Thyroid gland (tissue), 4 donors: Measurements from ENCODE around the gene EIF4G2. TPM values are rescaled to one million over a fixed set of nuclear protein-coding genes. Genes with fewer than 3 reads are reported as not detected.
A peak's percentile ranks its signal among the peaks of the same experiment; 100 is the strongest.
"Not testable (repeated sequence)": the region's sequence is repeated elsewhere in the genome, so short reads cannot be mapped to it uniquely, and the experiment has no call there.

ENCODE experiments used
- DNase-seq, 2 donors: peaks; one replicate each; pipeline ENCODE4 v3.0.0-alpha.2; 2019
- H3K27ac ChIP-seq, 3 donors: fragments of 200-600 bp; sonication (generic); 1 replicate in 2 of 3; 2 replicates in 1 of 3; pipeline ENCODE4 v1.5.1; 2016 to 2019; ENCODE audit warnings: mild to moderate bottlenecking in 1 of 3, moderate library complexity in 1 of 3
- H3K27me3 ChIP-seq: fragments of 200-600 bp; sonication (generic); one replicate; pipeline ENCODE4 v1.5.1; 2019
- H3K36me3 ChIP-seq, 2 donors: fragments of 200-600 bp; sonication (generic); one replicate each; pipeline ENCODE4 v1.5.1; 2016 to 2019
- H3K4me1 ChIP-seq, 2 donors: fragments of 200-600 bp; sonication (generic); one replicate each; pipeline ENCODE4 v1.5.1; 2017 to 2019
- H3K4me3 ChIP-seq, 3 donors: fragments of 200-600 bp; sonication (generic); replicated peaks in 1 of 3; 1 replicate in 2 of 3; 2 replicates in 1 of 3; pipeline ENCODE4 v1.5.1; 2016; ENCODE audit warnings: mild to moderate bottlenecking in 1 of 3
- H3K9me3 ChIP-seq: fragments of 200-600 bp; sonication (generic); one replicate; pipeline ENCODE4 v1.5.1; 2017
- POLR2A ChIP-seq, 2 donors: fragments of 450-650 bp; IDR thresholded peaks; one replicate each; pipeline ENCODE4 v1.6.1; 2017; ENCODE audit warnings: antibody characterized with exemption in 2 of 2, mild to moderate bottlenecking in 2 of 2, moderate library complexity in 1 of 2
- WGBS, 2 donors: methylation state at CpG; one replicate each; pipeline ENCODE4 v1.1.5; 2017; 5-methylcytosine and 5-hydroxymethylcytosine counted together
- intact Hi-C: fragments of 100-400 bp; cut with DNase I; formaldehyde crosslinking; loops from one replicate; pipeline ENCODE4 v1.15.1; 2023
- total RNA-seq, 4 donors: library from RNA; depleted of rRNA; stranded (reverse); fragments of >200 nt; gene quantifications; one replicate each; pipeline ENCODE4 v1.2.3, GENCODE V29; 2016
- TF ChIP-seq, protein P1 (sequence below), 6 experiments: fragments of 200-600 bp in 3 of 6; fragments of 450-650 bp in 3 of 6; sonication (generic) in 3 of 6; IDR thresholded peaks; one replicate each; pipeline ENCODE4 v1.5.1; 2016 to 2019; ENCODE audit warnings: antibody characterized with exemption in 6 of 6, mild to moderate bottlenecking in 2 of 6, inconsistent platforms in 1 of 6, moderate library complexity in 1 of 6

The EIF4G2 gene
- total RNA-seq, 4 donors from 2014 or later, result 501 to 609 (median 578) TPM

DNA sequence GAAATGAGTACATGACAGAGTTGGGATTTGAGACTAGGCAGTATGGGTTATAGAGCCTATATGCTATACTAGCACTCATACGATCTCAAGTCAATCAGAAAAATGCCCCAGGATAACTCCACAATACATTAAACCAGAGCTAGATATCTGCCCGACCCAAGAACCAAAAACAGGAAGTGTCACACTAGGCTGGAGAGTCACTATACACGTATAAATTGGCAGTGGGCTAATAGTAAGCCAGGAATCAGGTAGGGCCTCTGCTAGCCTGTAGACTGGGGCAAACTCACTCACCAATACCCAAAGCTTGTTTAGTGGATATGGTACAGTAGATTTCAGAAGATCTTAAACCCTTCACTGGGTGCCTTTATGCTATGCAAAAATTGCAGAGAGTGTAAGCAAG lies 16.2 kb upstream of the EIF4G2 start:
- Histone ChIP-seq H3K4me3 (no peak overlapping the region), H3K36me3 (no peaks in the 10 kb centered on the region), H3K27me3 (no peaks in the 10 kb centered on the region), H3K9me3 (no peaks in the 10 kb centered on the region), H3K4me1 (peaks cover 8 to 15% of the 10 kb centered on the region in 2 donors), H3K27ac (no peak overlapping the region)
- TF ChIP-seq, protein P1, sequence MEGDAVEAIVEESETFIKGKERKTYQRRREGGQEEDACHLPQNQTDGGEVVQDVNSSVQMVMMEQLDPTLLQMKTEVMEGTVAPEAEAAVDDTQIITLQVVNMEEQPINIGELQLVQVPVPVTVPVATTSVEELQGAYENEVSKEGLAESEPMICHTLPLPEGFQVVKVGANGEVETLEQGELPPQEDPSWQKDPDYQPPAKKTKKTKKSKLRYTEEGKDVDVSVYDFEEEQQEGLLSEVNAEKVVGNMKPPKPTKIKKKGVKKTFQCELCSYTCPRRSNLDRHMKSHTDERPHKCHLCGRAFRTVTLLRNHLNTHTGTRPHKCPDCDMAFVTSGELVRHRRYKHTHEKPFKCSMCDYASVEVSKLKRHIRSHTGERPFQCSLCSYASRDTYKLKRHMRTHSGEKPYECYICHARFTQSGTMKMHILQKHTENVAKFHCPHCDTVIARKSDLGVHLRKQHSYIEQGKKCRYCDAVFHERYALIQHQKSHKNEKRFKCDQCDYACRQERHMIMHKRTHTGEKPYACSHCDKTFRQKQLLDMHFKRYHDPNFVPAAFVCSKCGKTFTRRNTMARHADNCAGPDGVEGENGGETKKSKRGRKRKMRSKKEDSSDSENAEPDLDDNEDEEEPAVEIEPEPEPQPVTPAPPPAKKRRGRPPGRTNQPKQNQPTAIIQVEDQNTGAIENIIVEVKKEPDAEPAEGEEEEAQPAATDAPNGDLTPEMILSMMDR (IDR thresholded peaks at IDR 0.05), result no peak
- TF ChIP-seq POLR2A (IDR thresholded peaks at IDR 0.05), result no peak
- intact Hi-C loops, result no loop called here
- 82 to 92% methylated on average over 3 of the region's 3 CpGs for WGBS, 2 donors
- no peak for DNase-seq

DNA sequence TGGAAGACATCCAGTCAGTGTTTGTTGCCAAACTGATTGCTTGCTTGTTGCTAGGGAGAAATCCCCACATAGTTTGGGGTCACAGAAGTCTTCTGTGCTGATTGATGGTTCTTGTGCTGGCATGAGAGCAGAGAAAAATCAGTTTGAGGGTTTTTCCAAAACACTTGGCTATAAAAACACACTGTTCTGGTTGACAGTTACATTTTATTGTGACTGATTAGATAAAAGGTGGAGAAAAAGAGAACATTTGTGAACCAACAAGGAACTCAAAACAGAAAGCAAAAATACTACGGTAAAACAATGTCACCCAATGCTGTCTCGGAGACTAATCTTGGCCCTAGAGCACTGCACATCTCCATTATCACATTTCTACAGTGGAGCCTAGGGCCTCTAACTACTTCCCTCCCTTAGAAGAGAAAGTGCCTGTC lies 14.4 kb upstream of the EIF4G2 start:
- Histone ChIP-seq H3K36me3 (no peaks in the 10 kb centered on the region), H3K4me3 (no peak overlapping the region), H3K27me3 (no peaks in the 10 kb centered on the region), H3K27ac (peak overlapping the region in 2 of 3 donors; percentile 27 to 37), H3K9me3 (no peaks in the 10 kb centered on the region), H3K4me1 (peaks cover 8 to 16% of the 10 kb centered on the region in 2 donors)
- WGBS, 2 donors, result 51 to 65% methylated on average over 2 of the region's 2 CpGs
- TF ChIP-seq, protein P1 (IDR thresholded peaks at IDR 0.05), result no peak
- no peak for TF ChIP-seq POLR2A (IDR thresholded peaks at IDR 0.05)
- intact Hi-C loops, result no loop called here
- DNase-seq, result no peak

DNA sequence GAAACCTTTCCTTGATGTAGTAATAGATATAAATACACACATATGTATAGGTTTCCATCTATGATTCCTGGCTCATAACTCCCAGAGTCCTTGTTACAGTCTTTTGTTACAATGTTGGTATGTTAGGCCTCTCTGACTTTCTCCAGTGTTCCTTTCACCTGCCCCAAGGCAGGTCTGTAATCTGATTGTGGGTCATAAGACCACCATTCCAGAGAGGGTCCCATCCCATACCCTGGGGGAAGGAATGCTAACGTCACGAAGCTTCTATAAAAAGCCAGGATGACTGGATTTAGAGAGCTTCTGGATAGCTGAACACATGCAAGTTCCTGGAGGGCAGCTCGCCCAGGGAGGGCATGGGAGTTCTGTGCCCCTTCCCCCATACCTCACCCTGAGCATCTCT lies 13.8 kb upstream of the EIF4G2 start:
- intact Hi-C loops, H3K27ac ChIP-seq: not testable (repeated sequence)

DNA sequence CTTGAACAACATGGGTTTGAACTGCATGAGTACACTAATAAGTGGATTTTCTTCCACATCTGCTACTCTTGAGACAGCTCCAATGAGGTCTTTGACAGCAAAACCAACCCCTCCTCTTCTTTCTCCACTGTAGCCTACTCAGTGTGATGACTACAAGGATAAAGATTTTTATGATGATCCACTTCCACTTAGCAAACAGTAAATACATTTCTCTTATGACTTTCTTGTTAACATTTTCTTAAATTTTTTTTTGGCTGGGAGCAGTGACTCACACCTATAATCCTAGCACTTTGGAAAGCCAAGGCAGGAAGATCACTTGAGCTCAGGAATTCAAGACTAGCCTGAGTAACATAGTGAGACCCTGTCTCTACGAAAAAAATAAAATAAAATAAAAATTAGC lies 9.9 kb upstream of the EIF4G2 start:
- intact Hi-C loops, result no loop called here

More for the DNA sequence above, 13.8 kb upstream of the EIF4G2 start:
- not testable (repeated sequence) for DNase-seq, H3K9me3 ChIP-seq, H3K27me3 ChIP-seq, H3K36me3 ChIP-seq, H3K4me3 ChIP-seq
- WGBS, 2 donors, result 93 to 95% methylated on average over 3 of the region's 3 CpGs
- peaks cover 8 to 20% of the 10 kb centered on the region in 2 donors for H3K4me1 ChIP-seq

DNA sequence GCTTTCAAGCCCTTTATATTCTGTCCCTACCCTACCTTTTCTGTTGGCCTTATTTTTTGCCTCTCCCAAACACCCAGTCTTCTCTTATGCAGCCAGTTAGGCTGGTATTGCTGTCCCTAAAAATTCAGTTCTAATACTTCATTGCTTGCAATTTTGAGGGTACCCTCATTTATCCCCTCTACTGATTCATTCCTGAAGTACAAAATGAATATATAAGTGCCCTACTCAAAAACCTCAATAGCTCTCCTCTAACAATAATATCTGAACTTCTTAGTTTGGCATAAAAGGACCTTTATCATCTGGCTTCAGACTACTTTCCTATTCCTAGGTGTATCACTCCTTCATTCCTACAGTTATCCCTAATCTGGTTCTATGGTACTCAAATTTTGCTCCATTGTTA lies 5.2 kb upstream of the EIF4G2 start:
- DNase-seq, result no peak
- Histone ChIP-seq H3K27ac (no peak overlapping the region), H3K4me1 (peaks cover 0 to 5% of the 10 kb centered on the region in 2 donors), H3K36me3 (no peaks in the 10 kb centered on the region), H3K4me3 (no peak overlapping the region), H3K27me3 (no peaks in the 10 kb centered on the region), H3K9me3 (no peaks in the 10 kb centered on the region)
- TF ChIP-seq, protein P1 (IDR thresholded peaks at IDR 0.05), result no peak
- TF ChIP-seq POLR2A (IDR thresholded peaks at IDR 0.05), result no peak
- intact Hi-C loops, result loop anchor here (5.0 kb wide), 1 partner anchor 33 kb away; no protein-coding TSS in a partner anchor

More for the DNA sequence above, 9.9 kb upstream of the EIF4G2 start:
- no peaks in the 10 kb centered on the region for H3K36me3 ChIP-seq
- peak overlapping the region in 1 of 3 donors; percentile 5 for H3K27ac ChIP-seq
- H3K4me3 ChIP-seq, result no peak overlapping the region
- no peak for DNase-seq
- H3K4me1 ChIP-seq, result peaks cover 8 to 17% of the 10 kb centered on the region in 2 donors
- WGBS, 2 donors, result 55 to 58% methylated on average over 1 of the region's 1 CpG
- TF ChIP-seq, protein P1 (IDR thresholded peaks at IDR 0.05), result no peak
- no peak for TF ChIP-seq POLR2A (IDR thresholded peaks at IDR 0.05)
- H3K9me3 ChIP-seq, result no peaks in the 10 kb centered on the region
- H3K27me3 ChIP-seq, result no peaks in the 10 kb centered on the region
